22Rv1 (cell line): ENCODE data around the gene EDC4.

Experiments
- ZFX ChIP-seq: fragments of 450-650 bp; IDR thresholded peaks from 2 replicates; pipeline ENCODE4 v1.6.1; 2017; ENCODE audit warnings: antibody characterized with exemption, borderline replicate concordance
- TF ChIP-seq, protein P1 (sequence below): fragments of 450-650 bp; IDR thresholded peaks from 2 replicates; pipeline ENCODE4 v1.5.1; 2017; ENCODE audit warnings: mild to moderate bottlenecking

DNA sequence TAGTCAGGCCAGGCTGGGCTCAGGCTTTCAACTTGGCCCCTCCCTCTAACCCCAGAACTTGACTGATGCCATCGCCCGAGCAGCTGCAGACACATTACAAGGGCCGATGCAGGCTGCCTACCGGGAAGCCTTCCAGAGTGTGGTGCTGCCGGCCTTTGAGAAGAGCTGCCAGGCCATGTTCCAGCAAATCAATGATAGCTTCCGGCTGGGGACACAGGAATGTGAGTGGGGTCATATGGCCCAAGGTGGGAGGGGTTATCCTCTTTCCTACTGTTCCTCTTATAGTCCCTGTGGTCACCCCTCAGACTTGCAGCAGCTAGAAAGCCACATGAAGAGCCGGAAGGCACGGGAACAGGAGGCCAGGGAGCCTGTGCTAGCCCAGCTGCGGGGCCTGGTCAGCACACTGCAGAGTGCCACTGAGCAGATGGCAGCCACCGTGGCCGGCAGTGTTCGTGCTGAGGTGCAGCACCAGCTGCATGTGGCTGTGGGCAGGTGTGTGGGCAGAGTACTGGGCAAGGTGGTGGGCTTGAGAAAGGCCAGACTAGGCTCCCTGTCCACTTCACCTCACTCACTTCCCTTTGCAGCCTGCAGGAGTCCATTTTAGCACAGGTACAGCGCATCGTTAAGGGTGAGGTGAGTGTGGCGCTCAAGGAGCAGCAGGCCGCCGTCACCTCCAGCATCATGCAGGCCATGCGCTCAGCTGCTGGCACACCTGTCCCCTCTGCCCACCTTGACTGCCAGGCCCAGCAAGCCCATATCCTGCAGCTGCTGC is 9.7 kb downstream of the EDC4 start:
- TF ChIP-seq, protein P1, sequence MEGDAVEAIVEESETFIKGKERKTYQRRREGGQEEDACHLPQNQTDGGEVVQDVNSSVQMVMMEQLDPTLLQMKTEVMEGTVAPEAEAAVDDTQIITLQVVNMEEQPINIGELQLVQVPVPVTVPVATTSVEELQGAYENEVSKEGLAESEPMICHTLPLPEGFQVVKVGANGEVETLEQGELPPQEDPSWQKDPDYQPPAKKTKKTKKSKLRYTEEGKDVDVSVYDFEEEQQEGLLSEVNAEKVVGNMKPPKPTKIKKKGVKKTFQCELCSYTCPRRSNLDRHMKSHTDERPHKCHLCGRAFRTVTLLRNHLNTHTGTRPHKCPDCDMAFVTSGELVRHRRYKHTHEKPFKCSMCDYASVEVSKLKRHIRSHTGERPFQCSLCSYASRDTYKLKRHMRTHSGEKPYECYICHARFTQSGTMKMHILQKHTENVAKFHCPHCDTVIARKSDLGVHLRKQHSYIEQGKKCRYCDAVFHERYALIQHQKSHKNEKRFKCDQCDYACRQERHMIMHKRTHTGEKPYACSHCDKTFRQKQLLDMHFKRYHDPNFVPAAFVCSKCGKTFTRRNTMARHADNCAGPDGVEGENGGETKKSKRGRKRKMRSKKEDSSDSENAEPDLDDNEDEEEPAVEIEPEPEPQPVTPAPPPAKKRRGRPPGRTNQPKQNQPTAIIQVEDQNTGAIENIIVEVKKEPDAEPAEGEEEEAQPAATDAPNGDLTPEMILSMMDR, result no peak
- TF ChIP-seq ZFX, result no peak
